Astrocyte (in vitro differentiated cells and primary cell): ENCODE results near the gene APOBR. TPM values are rescaled to one million over a fixed set of nuclear protein-coding genes. Genes with fewer than 3 reads are reported as not detected.

Source experiments
- DNase-seq: peaks from one replicate; pipeline ENCODE4 v3.0.0-alpha.2; 2010; ENCODE audit warnings: low read depth
- FAIRE-seq: peaks from 2 replicates; lab custom pipeline; 2011; peaks lifted over from hg19 to GRCh38; lab: Jason Lieb, UNC
- H2AFZ ChIP-seq: 2 replicates; pipeline ENCODE4 v1.6.0; 2012; ENCODE audit warnings: low read depth, low read length, inconsistent platforms
- H3K27ac ChIP-seq: 2 replicates; pipeline ENCODE4 v1.5.1; 2011; ENCODE audit warnings: low read depth, low read length, inconsistent platforms
- H3K27me3 ChIP-seq: 2 replicates; pipeline ENCODE4 v1.6.0; 2011; ENCODE audit warnings: low read length, inconsistent platforms; ENCODE audit not compliant: insufficient read depth
- H3K36me3 ChIP-seq: 2 replicates; pipeline ENCODE4 v1.5.1; 2011; ENCODE audit warnings: low read length, inconsistent platforms; ENCODE audit not compliant: insufficient read depth
- H3K4me1 ChIP-seq: 2 replicates; pipeline ENCODE4 v1.5.1; 2011; ENCODE audit warnings: low read length, inconsistent platforms; ENCODE audit not compliant: insufficient read depth
- H3K4me2 ChIP-seq: 2 replicates; pipeline ENCODE4 v1.6.0; 2012; ENCODE audit warnings: low read length, inconsistent platforms
- H3K4me3 ChIP-seq: 2 replicates; pipeline ENCODE4 v1.5.1; 2011; ENCODE audit warnings: low read depth, mild to moderate bottlenecking, low read length, inconsistent platforms; ENCODE audit not compliant: insufficient read depth
- H3K79me2 ChIP-seq: 2 replicates; pipeline ENCODE4 v1.6.0; 2012; ENCODE audit warnings: mild to moderate bottlenecking, low read length, inconsistent platforms; ENCODE audit not compliant: insufficient read depth
- H3K9ac ChIP-seq: 2 replicates; pipeline ENCODE4 v1.6.0; 2012; ENCODE audit warnings: mild to moderate bottlenecking, low read length, inconsistent platforms
- H3K9me3 ChIP-seq: 2 replicates; pipeline ENCODE4 v1.5.1; 2012; ENCODE audit warnings: low read depth, mild to moderate bottlenecking, low read length, inconsistent platforms; ENCODE audit not compliant: insufficient read depth
- H4K20me1 ChIP-seq: 2 replicates; pipeline ENCODE4 v1.6.0; 2012; ENCODE audit warnings: low read length, inconsistent platforms; ENCODE audit not compliant: insufficient read depth
- H3K27ac Mint-ChIP-seq: one replicate; pipeline ENCODE4 v1.8.0; 2021; ENCODE audit warnings: mild to moderate bottlenecking, mixed read lengths; ENCODE audit not compliant: unreplicated experiment
- H3K27me3 Mint-ChIP-seq: one replicate; pipeline ENCODE4 v1.8.0; 2021; ENCODE audit warnings: low read depth, mixed read lengths; ENCODE audit not compliant: unreplicated experiment
- H3K36me3 Mint-ChIP-seq: one replicate; pipeline ENCODE4 v1.8.0; 2021; ENCODE audit warnings: low read depth, mixed read lengths; ENCODE audit not compliant: unreplicated experiment
- H3K4me1 Mint-ChIP-seq: one replicate; pipeline ENCODE4 v1.8.0; 2021; ENCODE audit warnings: low read depth, mixed read lengths; ENCODE audit not compliant: unreplicated experiment
- H3K4me3 Mint-ChIP-seq: one replicate; pipeline ENCODE4 v1.8.0; 2021; ENCODE audit warnings: mild to moderate bottlenecking, moderate library complexity, mixed read lengths; ENCODE audit not compliant: unreplicated experiment
- H3K9me3 Mint-ChIP-seq: one replicate; pipeline ENCODE4 v1.8.0; 2021; ENCODE audit warnings: mild to moderate bottlenecking, mixed read lengths; ENCODE audit not compliant: unreplicated experiment
- EZH2 ChIP-seq: IDR thresholded peaks from 2 replicates; pipeline ENCODE4 v1.6.1; 2012; ENCODE audit warnings: mild to moderate bottlenecking, low read length, inconsistent platforms; ENCODE audit not compliant: insufficient read depth
- total RNA-seq: library from RNA; stranded (reverse); gene quantifications from 2 replicates; pipeline ENCODE4 v1.2.1, GENCODE V29; 2021
- TF ChIP-seq, protein P1 (sequence below): IDR thresholded peaks from 2 replicates; pipeline ENCODE4 v1.5.1; 2011; ENCODE audit warnings: low read depth, mild to moderate bottlenecking, inconsistent platforms, low read length, moderate library complexity; ENCODE audit not compliant: insufficient read depth

The APOBR gene
- total RNA-seq, 1 donor from 2014 or later = not detected

GRCh38 chr16:28473714-28474265 lies 20.7 kb upstream of the APOBR start:
- Histone ChIP-seq H3K9ac (no peak overlapping the region), H3K36me3 (no peaks in the 10 kb centered on the region), H3K4me1 (no peaks in the 10 kb centered on the region), H3K4me2 (no peak overlapping the region), H3K79me2 (no peaks in the 10 kb centered on the region), H3K27me3 (no peaks in the 10 kb centered on the region), H2AFZ (no peak overlapping the region), H3K9me3 (no peaks in the 10 kb centered on the region), H4K20me1 (no peaks in the 10 kb centered on the region), H3K4me3 (no peak overlapping the region), H3K27ac (no peak overlapping the region)
- peak; percentile 2 for DNase-seq
- no peak for FAIRE-seq
- H3K27ac Mint-ChIP-seq = no peak overlapping the region
- TF ChIP-seq, protein P1, sequence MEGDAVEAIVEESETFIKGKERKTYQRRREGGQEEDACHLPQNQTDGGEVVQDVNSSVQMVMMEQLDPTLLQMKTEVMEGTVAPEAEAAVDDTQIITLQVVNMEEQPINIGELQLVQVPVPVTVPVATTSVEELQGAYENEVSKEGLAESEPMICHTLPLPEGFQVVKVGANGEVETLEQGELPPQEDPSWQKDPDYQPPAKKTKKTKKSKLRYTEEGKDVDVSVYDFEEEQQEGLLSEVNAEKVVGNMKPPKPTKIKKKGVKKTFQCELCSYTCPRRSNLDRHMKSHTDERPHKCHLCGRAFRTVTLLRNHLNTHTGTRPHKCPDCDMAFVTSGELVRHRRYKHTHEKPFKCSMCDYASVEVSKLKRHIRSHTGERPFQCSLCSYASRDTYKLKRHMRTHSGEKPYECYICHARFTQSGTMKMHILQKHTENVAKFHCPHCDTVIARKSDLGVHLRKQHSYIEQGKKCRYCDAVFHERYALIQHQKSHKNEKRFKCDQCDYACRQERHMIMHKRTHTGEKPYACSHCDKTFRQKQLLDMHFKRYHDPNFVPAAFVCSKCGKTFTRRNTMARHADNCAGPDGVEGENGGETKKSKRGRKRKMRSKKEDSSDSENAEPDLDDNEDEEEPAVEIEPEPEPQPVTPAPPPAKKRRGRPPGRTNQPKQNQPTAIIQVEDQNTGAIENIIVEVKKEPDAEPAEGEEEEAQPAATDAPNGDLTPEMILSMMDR = no peak
- TF ChIP-seq EZH2 = no peak
- no peaks in the 10 kb centered on the region for H3K4me1 Mint-ChIP-seq
- no peaks in the 10 kb centered on the region for H3K9me3 Mint-ChIP-seq
- no peak overlapping the region for H3K4me3 Mint-ChIP-seq
- no peaks in the 10 kb centered on the region for H3K27me3 Mint-ChIP-seq
- H3K36me3 Mint-ChIP-seq = peaks cover 4% of the 10 kb centered on the region

DNA sequence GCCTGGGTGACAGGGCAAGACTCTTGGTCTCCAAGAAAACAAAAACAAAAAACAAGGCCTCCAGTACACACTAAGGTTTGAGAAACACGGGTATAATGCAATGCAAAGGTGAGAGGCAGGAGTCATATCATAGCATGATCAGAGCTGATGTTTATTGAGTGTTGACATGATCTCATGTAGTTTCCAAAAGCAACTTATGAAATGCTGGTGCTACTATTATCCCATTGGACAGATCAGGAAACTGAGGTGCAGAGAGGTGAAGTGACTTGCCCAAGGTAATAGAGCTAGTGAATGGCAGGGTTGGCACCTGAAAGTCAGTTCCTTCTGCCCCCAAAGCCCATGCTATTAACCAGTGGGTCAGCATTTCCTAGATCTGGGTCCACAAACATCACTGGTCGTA lies 19.2 kb upstream of the APOBR start:
- H3K4me3 ChIP-seq = no peak overlapping the region
- H3K36me3 ChIP-seq = no peaks in the 10 kb centered on the region
- Mint-ChIP-seq H3K4me3 (no peak overlapping the region), H3K27ac (no peak overlapping the region), H3K27me3 (no peaks in the 10 kb centered on the region), H3K4me1 (no peaks in the 10 kb centered on the region), H3K9me3 (no peaks in the 10 kb centered on the region), H3K36me3 (peaks cover 4% of the 10 kb centered on the region)
- no peak for FAIRE-seq
- H3K27me3 ChIP-seq = no peaks in the 10 kb centered on the region
- TF ChIP-seq, protein P1 = no peak
- no peak for TF ChIP-seq EZH2
- no peaks in the 10 kb centered on the region for H3K4me1 ChIP-seq
- no peak for DNase-seq
- H3K27ac ChIP-seq = no peak overlapping the region
- no peaks in the 10 kb centered on the region for H4K20me1 ChIP-seq
- no peaks in the 10 kb centered on the region for H3K79me2 ChIP-seq
- no peak overlapping the region for H3K9ac ChIP-seq
- H2AFZ ChIP-seq = no peak overlapping the region
- no peaks in the 10 kb centered on the region for H3K9me3 ChIP-seq
- H3K4me2 ChIP-seq = no peak overlapping the region

DNA sequence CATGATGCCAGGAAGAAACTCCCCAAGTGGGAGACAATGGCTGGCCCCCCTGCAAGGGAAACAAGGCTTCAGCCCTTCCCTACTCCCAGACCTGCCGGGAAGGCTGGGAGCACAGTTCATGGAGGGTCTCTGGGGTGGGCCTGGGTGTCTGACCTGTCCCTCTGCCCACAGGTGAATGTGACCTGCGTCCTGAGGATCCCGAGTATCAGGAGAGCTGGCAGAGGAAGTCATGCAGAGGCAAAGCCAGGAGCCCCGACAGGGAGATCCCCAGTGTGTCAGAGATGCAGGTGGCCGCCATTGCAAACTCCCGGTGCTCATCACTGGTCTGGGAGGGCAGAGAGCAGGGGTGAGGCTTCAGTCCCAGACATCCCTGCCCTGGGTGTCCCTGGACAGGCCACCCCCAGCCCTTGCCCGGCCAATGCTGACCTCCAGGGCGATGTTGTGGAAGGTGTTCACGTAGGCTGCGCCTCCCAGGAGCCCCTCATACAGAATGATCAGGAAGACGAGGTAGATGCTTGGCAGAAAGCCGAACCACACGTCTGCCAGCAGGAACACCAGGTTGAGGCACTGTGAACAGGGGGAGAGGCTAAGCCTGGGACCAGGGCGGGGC lies 17.0 kb upstream of the APOBR start:
- Histone ChIP-seq H3K9me3 (no peaks in the 10 kb centered on the region), H3K79me2 (no peaks in the 10 kb centered on the region), H3K4me1 (no peaks in the 10 kb centered on the region), H4K20me1 (no peaks in the 10 kb centered on the region), H3K4me3 (no peak overlapping the region), H2AFZ (no peak overlapping the region), H3K9ac (no peak overlapping the region), H3K27me3 (no peaks in the 10 kb centered on the region), H3K4me2 (no peak overlapping the region), H3K27ac (no peak overlapping the region), H3K36me3 (no peaks in the 10 kb centered on the region)
- Mint-ChIP-seq H3K36me3 (peaks cover 4% of the 10 kb centered on the region), H3K27me3 (no peaks in the 10 kb centered on the region), H3K9me3 (no peaks in the 10 kb centered on the region), H3K4me3 (no peak overlapping the region), H3K4me1 (no peaks in the 10 kb centered on the region), H3K27ac (no peak overlapping the region)
- FAIRE-seq = no peak
- no peak for DNase-seq
- TF ChIP-seq, protein P1 = no peak
- TF ChIP-seq EZH2 = no peak
